Type B pancreatic cell (in vitro differentiated cells): ENCODE measurements around the gene GIMAP6. TPM values are rescaled to one million over a fixed set of nuclear protein-coding genes. Genes with fewer than 3 reads are reported as not detected.

Experiments
- DNase-seq: peaks from one replicate; pipeline ENCODE4 v3.0.0; 2021; ENCODE audit warnings: mixed read lengths; ENCODE audit not compliant: unreplicated experiment; ENCODE audit errors: extremely low spot score
- H3K27ac Mint-ChIP-seq: 2 replicates; pipeline ENCODE4 v1.8.0; 2021; ENCODE audit warnings: mild to moderate bottlenecking, mixed read lengths
- H3K27me3 Mint-ChIP-seq: 2 replicates; pipeline ENCODE4 v1.8.0; 2021; ENCODE audit warnings: mixed read lengths
- H3K36me3 Mint-ChIP-seq: 2 replicates; pipeline ENCODE4 v1.8.0; 2021; ENCODE audit warnings: mixed read lengths
- H3K4me1 Mint-ChIP-seq: one replicate; pipeline ENCODE4 v1.8.0; 2021; ENCODE audit warnings: mixed read lengths; ENCODE audit not compliant: unreplicated experiment
- H3K4me3 Mint-ChIP-seq: 2 replicates; pipeline ENCODE4 v1.8.0; 2021; ENCODE audit warnings: mild to moderate bottlenecking, mixed read lengths
- H3K9me3 Mint-ChIP-seq: 2 replicates; pipeline ENCODE4 v1.8.0; 2021; ENCODE audit warnings: mixed read lengths
- total RNA-seq: library from RNA; stranded (reverse); gene quantifications from 2 replicates; pipeline ENCODE4 v1.2.1, GENCODE V29; 2021; ENCODE audit warnings: low replicate concordance
- TF ChIP-seq, protein P1 (sequence below): fragments of 200-600 bp; sonication (generic); conservative IDR thresholded peaks from 2 replicates; pipeline ENCODE4 v1.5.0; 2021; ENCODE audit warnings: antibody characterized with exemption, mild to moderate bottlenecking

Gene GIMAP6
- total RNA-seq, 1 donor from 2014 or later: not detected

DNA sequence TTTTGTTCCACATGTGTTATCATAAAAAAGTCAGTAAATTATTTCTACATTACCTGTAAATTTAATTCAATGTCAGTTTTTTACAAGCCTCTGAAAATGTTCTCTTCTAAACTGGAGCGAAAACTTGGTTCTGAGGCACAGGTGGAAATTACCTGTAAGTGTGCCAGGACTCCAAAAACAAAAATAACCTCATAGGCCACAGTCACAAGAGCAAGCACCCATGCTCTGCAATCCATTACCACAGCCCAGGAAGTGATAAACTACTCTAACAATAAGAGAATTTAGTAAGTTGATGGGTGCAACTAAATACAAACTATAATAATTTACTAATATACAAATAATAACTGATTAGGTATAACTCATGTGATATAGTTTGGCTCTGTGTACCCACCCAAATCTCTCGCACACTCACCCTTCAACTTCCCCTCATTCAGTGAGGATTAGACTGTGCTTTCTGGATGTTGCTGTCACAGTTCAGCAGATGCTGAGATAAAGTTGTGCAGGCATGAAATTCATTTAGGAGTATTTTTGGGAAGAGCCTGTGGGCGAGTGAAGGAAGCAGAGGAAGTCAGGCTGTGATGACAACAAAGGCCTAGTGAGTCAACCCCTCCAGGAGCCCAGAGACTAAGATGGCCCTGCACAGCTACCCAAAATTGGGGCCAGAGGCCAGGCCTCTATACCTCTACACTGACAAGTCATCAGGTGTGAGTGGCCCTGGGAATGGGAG lies 16.3 kb upstream of the GIMAP6 start:
- Mint-ChIP-seq H3K4me3 (no peak overlapping the region), H3K27ac (no peak overlapping the region), H3K4me1 (no peaks in the 10 kb centered on the region), H3K36me3 (no peaks in the 10 kb centered on the region), H3K9me3 (peaks cover 6% of the 10 kb centered on the region), H3K27me3 (no peaks in the 10 kb centered on the region)
- no peak for DNase-seq
- TF ChIP-seq, protein P1, sequence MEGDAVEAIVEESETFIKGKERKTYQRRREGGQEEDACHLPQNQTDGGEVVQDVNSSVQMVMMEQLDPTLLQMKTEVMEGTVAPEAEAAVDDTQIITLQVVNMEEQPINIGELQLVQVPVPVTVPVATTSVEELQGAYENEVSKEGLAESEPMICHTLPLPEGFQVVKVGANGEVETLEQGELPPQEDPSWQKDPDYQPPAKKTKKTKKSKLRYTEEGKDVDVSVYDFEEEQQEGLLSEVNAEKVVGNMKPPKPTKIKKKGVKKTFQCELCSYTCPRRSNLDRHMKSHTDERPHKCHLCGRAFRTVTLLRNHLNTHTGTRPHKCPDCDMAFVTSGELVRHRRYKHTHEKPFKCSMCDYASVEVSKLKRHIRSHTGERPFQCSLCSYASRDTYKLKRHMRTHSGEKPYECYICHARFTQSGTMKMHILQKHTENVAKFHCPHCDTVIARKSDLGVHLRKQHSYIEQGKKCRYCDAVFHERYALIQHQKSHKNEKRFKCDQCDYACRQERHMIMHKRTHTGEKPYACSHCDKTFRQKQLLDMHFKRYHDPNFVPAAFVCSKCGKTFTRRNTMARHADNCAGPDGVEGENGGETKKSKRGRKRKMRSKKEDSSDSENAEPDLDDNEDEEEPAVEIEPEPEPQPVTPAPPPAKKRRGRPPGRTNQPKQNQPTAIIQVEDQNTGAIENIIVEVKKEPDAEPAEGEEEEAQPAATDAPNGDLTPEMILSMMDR: no peak

DNA sequence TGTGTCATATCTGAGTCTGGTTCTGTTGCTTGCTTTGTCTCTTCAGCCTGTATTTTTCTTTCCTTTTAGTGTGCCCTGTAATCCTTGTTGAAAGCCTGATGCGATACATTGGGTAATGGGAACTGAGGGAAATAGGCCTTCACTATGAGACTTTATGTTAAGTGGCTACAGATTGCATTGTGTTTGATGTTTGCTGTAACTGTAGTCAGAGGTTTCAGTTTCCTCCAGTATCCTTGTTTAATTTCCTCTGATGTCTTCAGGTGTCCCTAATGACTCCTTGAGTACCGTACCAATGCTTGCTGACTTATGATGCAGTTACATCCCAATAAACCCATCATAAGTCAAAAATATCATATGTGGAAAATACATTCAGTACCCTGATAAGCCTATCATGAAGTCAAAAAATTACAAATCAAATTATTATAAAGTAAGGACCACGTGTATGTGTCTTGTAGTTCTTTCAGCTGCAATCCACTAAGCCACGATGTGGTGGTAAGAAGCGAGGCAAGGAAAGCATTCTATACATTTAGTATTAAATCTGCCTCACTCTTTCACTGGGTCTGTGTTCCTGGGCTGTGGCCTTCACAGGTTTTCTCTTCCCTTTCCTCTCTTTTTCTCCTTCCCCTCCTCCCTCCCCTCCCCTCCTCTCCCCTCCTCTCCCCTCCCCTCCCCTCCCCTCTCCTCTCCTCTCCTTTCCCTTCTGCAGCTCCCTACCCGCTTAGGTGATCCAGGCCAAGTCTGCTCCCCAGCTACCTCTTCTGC lies 13.3 kb upstream of the GIMAP6 start:
- H3K36me3 Mint-ChIP-seq: no peaks in the 10 kb centered on the region
- H3K27ac Mint-ChIP-seq: no peak overlapping the region
- H3K27me3 Mint-ChIP-seq: no peaks in the 10 kb centered on the region
- H3K9me3 Mint-ChIP-seq: no peaks in the 10 kb centered on the region
- no peaks in the 10 kb centered on the region for H3K4me1 Mint-ChIP-seq
- DNase-seq: no peak
- H3K4me3 Mint-ChIP-seq: no peak overlapping the region
- TF ChIP-seq, protein P1: no peak

DNA sequence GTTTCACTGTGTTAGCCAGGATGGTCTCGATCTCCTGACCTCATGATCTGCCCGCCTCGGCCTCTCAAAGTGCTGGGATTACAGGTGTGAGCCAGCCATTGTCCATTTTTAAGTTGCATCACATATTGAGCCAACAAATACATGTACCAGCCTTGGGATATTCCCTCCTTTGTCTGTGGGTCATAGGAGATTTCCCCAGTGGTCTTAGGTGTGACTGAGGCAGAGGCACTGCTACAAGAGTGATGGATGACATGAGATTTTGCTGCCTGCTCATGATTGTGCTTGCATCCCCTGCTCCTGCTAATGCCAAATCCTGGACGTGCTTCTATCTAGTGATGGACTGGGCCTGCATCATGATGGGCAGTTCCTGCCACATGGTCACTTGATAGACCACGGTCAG lies 10.7 kb upstream of the GIMAP6 start:
- TF ChIP-seq, protein P1: no peak
- Mint-ChIP-seq H3K27me3 (no peaks in the 10 kb centered on the region), H3K27ac (no peak overlapping the region), H3K4me3 (no peak overlapping the region), H3K4me1 (no peaks in the 10 kb centered on the region), H3K36me3 (no peaks in the 10 kb centered on the region), H3K9me3 (no peaks in the 10 kb centered on the region)
- DNase-seq: no peak

DNA sequence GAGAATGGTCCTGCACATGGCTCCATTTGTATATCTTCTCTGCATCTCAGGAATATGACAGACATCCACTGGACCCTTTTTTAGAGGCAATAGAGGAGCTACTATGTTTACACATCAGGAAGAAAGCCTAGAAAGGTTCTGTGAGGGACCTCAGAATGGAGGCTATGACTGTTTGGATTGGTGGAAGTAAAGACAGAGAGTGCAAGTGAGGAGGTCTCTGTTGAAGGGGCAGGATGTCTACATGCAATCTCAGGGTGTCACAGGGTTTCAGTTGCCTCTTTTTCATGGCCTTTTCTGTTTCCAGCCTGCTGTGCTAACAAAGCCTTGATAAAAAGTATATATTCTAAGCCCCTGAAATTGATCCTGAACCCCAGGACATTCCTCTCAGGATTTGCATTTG lies 9.7 kb upstream of the GIMAP6 start:
- TF ChIP-seq, protein P1: no peak
- Mint-ChIP-seq H3K4me3 (no peak overlapping the region), H3K9me3 (no peaks in the 10 kb centered on the region), H3K36me3 (no peaks in the 10 kb centered on the region), H3K27ac (no peak overlapping the region), H3K4me1 (no peaks in the 10 kb centered on the region), H3K27me3 (no peaks in the 10 kb centered on the region)
- no peak for DNase-seq

DNA sequence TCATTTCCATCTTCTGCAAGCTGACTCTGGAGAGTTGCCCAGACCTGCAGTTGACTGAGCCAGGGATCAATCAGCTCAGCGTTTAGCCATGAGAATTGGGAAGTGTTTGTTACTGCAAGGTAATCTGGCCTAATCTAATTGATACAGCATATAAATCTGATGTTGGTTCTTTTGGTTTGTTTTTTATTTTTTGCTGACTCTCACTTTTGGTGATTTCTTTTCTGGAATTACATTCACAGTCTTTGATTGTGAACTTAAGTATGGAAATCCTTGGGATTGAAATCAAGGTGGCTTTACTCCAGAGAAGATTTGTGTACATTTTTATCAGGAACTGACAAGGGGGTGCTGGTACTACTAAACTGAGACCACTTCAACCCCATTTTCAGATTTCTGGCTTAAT lies 1.7 kb upstream of the GIMAP6 start:
- Mint-ChIP-seq H3K4me1 (no peaks in the 10 kb centered on the region), H3K36me3 (no peaks in the 10 kb centered on the region), H3K4me3 (no peak overlapping the region), H3K9me3 (no peaks in the 10 kb centered on the region), H3K27ac (no peak overlapping the region), H3K27me3 (no peaks in the 10 kb centered on the region)
- no peak for DNase-seq
- TF ChIP-seq, protein P1: no peak
